ENCODE results near the gene PIK3IP1.

PIK3IP1 gene

DNA sequence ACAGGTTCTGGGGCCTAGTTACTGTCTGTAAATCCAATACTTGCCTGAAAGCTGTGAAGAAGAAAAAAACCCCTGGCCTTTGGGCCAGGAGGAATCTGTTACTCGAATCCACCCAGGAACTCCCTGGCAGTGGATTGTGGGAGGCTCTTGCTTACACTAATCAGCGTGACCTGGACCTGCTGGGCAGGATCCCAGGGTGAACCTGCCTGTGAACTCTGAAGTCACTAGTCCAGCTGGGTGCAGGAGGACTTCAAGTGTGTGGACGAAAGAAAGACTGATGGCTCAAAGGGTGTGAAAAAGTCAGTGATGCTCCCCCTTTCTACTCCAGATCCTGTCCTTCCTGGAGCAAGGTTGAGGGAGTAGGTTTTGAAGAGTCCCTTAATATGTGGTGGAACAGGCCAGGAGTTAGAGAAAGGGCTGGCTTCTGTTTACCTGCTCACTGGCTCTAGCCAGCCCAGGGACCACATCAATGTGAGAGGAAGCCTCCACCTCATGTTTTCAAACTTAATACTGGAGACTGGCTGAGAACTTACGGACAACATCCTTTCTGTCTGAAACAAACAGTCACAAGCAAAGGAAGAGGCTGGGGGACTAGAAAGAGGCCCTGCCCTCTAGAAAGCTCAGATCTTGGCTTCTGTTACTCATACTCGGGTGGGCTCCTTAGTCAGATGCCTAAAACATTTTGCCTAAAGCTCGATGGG, 13.5 kb downstream of the PIK3IP1 start:
- no peak for DNase-seq (ENCODE audit: low read depth)

DNA sequence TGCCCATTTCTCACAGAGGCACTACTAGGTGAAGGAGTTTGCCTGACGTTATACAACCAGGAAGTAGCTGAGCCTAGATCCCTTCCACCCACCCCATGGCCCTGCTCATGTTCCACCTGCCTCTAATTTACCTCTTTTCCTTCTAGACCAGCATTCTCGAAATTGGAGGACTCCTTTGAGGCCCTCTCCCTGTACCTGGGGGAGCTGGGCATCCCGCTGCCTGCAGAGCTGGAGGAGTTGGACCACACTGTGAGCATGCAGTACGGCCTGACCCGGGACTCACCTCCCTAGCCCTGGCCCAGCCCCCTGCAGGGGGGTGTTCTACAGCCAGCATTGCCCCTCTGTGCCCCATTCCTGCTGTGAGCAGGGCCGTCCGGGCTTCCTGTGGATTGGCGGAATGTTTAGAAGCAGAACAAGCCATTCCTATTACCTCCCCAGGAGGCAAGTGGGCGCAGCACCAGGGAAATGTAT, 14.1 kb downstream of the PIK3IP1 start:
- DNase-seq (ENCODE audit: low read depth): no peak

DNA sequence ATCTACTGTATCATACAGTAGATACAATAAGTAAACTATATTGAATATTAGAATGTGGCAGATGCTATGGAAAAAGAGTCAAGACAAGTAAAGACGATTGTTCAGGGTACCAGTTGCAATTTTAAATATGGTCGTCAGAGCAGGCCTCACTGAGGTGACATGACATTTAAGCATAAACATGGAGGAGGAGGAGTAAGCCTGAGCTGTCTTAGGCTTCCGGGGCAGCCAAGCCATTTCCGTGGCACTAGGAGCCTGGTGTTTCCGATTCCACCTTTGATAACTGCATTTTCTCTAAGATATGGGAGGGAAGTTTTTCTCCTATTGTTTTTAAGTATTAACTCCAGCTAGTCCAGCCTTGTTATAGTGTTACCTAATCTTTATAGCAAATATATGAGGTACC, 14.5 kb downstream of the PIK3IP1 start:
- DNase-seq (ENCODE audit: low read depth): no peak

DNA sequence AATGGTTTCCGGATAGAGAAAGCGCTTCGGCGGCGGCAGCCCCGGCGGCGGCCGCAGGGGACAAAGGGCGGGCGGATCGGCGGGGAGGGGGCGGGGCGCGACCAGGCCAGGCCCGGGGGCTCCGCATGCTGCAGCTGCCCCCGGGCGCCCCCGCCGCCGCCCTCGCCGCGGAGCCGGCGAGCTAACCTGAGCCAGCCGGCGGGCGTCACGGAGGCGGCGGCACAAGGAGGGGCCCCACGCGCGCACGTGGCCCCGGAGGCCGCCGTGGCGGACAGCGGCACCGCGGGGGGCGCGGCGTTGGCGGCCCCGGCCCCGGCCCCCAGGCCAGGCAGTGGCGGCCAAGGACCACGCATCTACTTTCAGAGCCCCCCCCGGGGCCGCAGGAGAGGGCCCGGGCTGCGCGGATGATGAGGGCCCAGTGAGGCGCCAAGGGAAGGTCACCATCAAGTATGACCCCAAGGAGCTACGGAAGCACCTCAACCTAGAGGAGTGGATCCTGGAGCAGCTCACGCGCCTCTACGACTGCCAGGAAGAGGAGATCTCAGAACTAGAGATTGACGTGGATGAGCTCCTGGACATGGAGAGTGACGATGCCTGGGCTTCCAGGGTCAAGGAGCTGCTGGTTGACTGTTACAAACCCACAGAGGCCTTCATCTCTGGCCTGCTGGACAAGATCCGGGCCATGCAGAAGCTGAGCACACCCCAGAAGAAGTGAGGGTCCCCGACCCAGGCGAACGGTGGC, 15.7 kb downstream of the PIK3IP1 start:
- DNase-seq (ENCODE audit: low read depth): no peak

DNA sequence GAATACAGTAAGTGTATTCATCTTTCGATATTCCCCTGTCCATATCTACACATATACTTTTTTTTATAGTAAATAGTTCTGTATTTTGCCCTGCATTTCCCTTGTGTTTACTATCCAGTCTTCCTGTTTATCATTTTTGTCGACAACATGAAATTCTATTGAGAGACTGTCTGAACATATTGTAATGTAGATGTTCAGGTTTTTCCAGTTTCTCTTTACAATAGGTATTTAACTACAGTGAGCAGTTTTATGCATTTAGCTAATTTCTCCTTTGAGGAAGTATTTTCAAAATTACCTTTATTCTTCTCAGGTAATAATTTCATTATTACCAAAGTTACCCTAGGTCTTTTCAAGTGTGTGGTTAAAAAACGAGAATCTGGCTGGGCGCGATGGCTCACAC, 16.7 kb downstream of the PIK3IP1 start:
- DNase-seq (ENCODE audit: low read depth): no peak

DNA sequence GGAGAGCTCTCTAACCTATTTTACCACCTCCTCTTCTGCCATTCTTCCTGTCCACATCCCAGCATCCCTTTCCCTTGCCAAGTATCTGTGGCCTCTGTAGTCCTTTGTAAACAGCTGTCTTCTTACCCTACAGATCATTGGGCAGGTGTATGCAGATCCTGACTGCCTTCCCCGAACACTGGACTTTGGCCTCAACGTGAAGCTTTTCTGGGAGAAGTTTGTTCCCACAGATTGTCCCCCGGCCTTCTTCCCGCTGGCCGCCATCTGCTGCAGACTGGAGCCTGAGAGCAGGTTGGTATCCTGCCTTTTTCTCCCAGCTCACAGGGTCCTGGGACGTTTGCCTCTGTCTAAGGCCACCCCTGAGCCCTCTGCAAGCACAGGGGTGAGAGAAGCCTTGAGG, 17.3 kb downstream of the PIK3IP1 start:
- no peak for DNase-seq (ENCODE audit: low read depth)

- DNase-seq (ENCODE audit: low read depth): no peak
Observed at GRCh38 chr22:31274017-31274416, 18.3 kb downstream of the PIK3IP1 start.

GRCh38 chr22:31272522-31273446, 19.5 kb downstream of the PIK3IP1 start:
- peak; percentile 56 for DNase-seq (ENCODE audit: low read depth)

DNA sequence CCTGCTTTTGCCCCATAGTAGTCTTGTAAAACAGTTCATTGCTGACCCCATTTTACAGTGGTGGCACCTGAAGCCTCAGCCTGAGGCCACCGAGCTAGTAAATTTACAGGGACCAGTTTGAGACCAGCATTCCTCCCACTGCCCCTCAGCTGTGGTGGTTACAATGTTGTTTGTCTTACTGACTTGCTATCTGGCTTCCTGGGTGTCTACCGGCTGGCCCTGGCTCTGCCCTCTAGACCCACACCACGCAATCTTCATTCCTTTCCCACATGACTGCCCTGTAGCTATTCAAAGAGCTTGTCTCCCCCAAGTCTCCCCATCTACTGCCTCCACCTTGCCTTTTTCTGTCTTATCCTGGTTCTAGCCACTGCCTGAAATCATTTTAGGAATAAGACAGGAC, 20.8 kb downstream of the PIK3IP1 start:
- peak; percentile 55 for DNase-seq (ENCODE audit: low read depth)

GRCh38 chr22:31271026-31271425, 21.3 kb downstream of the PIK3IP1 start:
- DNase-seq (ENCODE audit: low read depth): no peak

DNA sequence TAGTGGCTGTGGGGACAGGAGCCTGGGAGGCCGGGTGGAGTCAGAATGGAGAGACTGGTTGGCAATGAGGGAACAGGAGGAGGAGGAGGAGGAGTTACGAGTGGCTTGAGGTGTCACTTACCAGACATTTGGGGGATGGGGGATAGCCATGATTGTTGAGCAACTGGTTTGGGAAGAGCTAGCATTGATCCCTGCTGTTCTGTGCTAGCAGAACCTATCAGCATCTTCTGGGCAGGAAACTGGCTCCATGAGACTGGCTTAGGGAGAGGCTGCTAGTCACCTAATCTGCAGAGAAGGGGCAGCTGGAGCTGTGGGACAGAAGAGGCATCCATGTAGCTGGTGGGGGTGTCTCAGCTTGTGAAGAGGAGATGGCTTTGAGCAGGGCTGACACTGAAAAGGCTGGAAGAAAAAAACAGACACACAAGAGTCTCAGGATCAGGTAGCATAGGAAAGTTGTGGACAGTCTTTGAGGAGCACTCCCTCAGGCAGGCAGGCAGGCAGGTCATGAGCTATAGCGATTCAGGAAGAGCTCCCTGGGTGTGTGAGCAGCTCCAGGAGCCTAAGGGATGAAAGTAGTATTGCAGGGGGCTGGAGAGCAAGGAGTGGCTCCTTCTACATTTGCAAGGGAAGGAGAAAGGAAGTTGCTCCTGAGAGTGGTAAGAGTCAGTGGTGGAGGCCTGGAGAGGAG, 22.3 kb downstream of the PIK3IP1 start:
- no peak for DNase-seq (ENCODE audit: low read depth)

- no peak for DNase-seq (ENCODE audit: low read depth)
Observed at GRCh38 chr22:31268281-31268680, 24.0 kb downstream of the PIK3IP1 start.

- no peak for DNase-seq (ENCODE audit: low read depth)
Observed at GRCh38 chr22:31263896-31264640, 28.2 kb downstream of the PIK3IP1 start.

- DNase-seq (ENCODE audit: low read depth): no peak
Observed at GRCh38 chr22:31262312-31263133, 29.8 kb downstream of the PIK3IP1 start.

DNA sequence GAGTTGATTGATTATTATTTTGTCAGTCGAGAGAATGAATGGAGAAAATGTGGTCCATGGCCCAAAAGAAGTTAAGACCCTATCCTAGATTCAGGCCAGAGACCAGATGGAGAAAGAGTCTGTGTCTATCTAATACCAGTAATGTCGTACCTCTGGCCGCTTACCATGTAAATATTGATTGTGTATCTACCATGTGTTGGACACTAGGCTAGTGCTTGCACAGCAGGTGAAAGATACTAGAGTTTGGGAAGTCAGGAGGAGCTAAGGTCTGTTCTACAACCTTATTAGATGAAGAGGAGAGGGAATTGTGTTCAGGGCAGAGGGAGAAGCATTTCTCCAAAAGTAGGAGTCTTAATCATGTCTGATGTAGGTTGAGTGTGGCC, 31.8 kb downstream of the PIK3IP1 start:
- no peak for DNase-seq (ENCODE audit: low read depth)

DNA sequence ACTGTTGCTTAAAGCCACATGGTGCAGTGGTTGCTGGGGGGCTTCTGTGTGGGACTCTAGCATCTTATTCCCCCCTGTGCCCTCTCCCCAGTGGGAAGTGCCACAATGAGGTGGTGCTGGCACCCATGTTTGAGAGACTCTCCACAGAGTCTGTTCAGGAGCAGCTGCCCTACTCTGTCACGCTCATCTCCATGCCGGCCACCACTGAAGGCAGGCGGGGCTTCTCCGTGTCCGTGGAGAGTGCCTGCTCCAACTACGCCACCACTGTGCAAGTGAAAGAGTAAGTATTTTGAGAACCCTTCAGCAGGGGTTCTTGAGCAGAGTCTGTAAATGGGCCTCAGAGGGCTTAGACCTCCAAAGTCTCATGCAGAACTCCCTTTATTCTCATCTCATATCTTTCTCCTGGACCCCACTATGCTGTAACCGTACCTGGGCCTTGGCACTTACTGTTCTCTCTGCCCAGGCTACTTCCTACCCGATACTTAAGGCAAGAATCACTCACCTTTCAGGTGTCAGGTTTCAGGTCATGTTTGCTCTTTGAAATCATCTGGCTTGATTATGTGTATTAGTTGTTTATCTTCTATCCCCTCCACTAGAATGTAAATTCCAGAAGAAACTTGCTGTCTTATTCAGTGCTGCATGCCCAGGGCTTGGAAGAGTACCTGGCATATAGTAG, 32.4 kb downstream of the PIK3IP1 start:
- no peak for DNase-seq (ENCODE audit: low read depth)

DNA sequence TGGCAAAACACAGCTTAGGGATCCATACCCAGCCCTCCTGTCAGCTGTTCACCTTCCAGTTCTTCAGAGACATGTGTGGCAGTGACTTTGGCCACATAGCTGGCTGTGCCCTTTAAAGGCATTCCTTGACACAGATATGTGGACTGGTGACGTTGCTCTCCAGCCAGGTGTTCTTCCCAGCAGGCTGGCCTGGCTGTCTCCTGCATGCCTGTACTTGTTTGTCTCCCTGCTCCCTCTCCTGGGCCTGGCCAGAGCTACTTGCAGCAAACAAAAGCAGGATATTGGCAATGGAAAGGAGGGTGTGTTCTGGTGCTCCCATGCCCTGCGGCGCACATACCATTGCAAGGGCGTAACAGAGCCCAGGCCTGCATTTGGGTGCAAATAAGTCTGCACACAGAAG, 38.3 kb downstream of the PIK3IP1 start:
- DNase-seq (ENCODE audit: low read depth): no peak

- DNase-seq (ENCODE audit: low read depth): no peak
Observed at GRCh38 chr22:31250740-31251600, 41.3 kb downstream of the PIK3IP1 start.

All from iris pigment epithelial cell (primary cell).